Measurements from ENCODE around the gene GRHPR.

DNA sequence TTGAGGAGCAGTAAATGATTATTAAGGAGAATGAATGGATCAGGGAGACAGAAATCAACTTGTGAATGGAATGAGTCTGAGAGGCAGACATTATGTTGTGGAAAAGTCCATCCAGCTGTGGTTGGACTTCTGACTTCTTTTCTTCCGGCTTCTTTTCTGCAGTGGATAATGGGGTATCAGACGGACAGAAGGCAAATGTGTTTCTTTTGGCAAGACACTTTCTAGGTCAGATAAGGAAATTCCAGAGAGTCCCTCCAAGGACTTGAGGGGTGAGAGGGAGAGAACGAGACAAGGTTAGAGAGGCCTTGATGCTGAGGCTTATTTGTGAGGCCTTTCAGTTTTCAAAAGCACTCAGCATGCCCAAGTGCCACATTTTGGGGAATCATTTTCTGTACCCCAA, 17.1 kb upstream of the GRHPR start:
- TF ChIP-seq, protein P1, sequence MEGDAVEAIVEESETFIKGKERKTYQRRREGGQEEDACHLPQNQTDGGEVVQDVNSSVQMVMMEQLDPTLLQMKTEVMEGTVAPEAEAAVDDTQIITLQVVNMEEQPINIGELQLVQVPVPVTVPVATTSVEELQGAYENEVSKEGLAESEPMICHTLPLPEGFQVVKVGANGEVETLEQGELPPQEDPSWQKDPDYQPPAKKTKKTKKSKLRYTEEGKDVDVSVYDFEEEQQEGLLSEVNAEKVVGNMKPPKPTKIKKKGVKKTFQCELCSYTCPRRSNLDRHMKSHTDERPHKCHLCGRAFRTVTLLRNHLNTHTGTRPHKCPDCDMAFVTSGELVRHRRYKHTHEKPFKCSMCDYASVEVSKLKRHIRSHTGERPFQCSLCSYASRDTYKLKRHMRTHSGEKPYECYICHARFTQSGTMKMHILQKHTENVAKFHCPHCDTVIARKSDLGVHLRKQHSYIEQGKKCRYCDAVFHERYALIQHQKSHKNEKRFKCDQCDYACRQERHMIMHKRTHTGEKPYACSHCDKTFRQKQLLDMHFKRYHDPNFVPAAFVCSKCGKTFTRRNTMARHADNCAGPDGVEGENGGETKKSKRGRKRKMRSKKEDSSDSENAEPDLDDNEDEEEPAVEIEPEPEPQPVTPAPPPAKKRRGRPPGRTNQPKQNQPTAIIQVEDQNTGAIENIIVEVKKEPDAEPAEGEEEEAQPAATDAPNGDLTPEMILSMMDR (IDR thresholded peaks at IDR 0.05; ENCODE audit: poor library complexity, severe bottlenecking), result no peak
- TF ChIP-seq EP300 (conservative IDR thresholded peaks at IDR 0.05; ENCODE audit: poor library complexity, severe bottlenecking) (no peak), EZH2 (IDR thresholded peaks at IDR 0.05; ENCODE audit: borderline replicate concordance, insufficient read depth, low read length, poor library complexity, severe bottlenecking) (no peak), TAF1 (IDR thresholded peaks at IDR 0.05; ENCODE audit: low read depth) (no peak)
